Panc1 (cell line): ENCODE results near the gene NT5DC3.

ENCODE experiments used
- CTCF ChIP-seq: fragments of 450-650 bp; IDR thresholded peaks from 2 replicates; pipeline ENCODE4 v1.5.1; 2017; ENCODE audit warnings: mild to moderate bottlenecking
- SIN3A ChIP-seq: IDR thresholded peaks from 2 replicates; pipeline ENCODE4 v1.6.1; 2012; ENCODE audit warnings: low read depth, mild to moderate bottlenecking, low read length, moderate library complexity, borderline replicate concordance; ENCODE audit not compliant: insufficient read depth

- TF ChIP-seq CTCF: no peak
- no peak for TF ChIP-seq SIN3A
These were observed 55.6 kb downstream of the NT5DC3 start for GRCh38 chr12:103785243-103786031.
